Activated CD4-positive, alpha-beta T cell treated with anti-CD3 and anti-CD28 coated beads, Interleukin-2, amount 50 U/mL, for 48 hours (primary cell): ENCODE results near the gene CPA1.
"Not testable (repeated sequence)": the region's sequence is repeated elsewhere in the genome, so short reads cannot be mapped to it uniquely, and the experiment has no call there.

Source experiments
- DNase-seq, 2 experiments: peaks; one replicate each; pipeline ENCODE4 v3.0.0-alpha.2; 2020

CPA1 gene

GRCh38 chr7:130374507-130374906 is 5.8 kb upstream of the CPA1 start:
- DNase-seq = no peak

- not testable (repeated sequence) for DNase-seq
These were observed 3.8 kb upstream of the CPA1 start for GRCh38 chr7:130376461-130376860.

DNA sequence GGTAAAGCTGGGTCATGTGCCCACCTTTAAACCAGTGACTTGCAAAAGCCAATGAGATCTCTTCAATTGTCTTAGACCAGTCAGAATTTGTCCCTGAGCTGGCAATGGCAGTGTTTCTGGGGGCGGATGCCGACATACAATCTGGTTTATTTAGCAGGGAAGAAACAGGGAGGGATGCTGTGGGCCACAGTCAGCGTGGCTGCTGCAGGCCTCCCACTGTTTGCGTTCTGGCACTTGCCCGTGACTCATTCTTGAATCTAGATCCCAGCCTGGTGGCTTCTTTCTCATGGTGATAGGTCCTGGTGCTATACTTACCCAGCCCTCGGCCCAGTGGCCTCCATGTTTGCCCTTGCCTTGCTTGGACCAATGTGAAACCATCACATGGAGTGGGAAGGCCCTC is 3.1 kb upstream of the CPA1 start:
- DNase-seq = no peak

GRCh38 chr7:130379019-130379418 is 1.3 kb upstream of the CPA1 start:
- no peak for DNase-seq

GRCh38 chr7:130379532-130379920 is 768 bp upstream of the CPA1 start:
- DNase-seq = no peak

DNA sequence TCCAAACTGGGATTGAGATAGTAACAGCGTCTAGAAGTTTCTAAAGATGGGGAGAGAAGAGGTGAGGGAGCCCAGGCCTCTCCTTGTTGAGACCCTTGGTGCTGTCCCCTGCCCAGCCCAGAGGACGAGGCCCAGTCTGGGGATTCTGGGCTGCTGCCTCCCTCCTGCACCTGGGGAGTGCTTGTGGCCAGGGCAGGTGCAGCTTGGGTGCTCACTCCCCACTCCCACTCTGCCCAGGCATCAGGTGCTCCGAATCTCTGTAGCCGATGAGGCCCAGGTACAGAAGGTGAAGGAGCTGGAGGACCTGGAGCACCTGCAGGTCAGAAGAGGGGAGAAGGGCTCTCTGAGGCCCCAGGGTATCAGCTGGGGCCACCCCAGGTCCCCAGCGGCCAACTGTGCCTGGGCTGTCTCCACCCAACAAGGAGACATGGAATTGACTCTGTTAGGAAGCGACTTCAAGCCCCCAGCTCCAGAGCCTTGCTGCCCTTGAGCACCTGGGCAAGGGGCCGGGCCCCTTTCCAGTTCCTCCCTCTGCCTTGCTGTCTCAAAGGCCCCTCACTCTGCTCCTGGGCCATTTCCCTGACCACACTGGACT is 664 bp downstream of the CPA1 start:
- DNase-seq = no peak

GRCh38 chr7:130381468-130382312 is 1.4 kb downstream of the CPA1 start:
- DNase-seq = no peak

GRCh38 chr7:130383187-130383980 is 3.1 kb downstream of the CPA1 start:
- no peak for DNase-seq

- no peak for DNase-seq
These were observed 4.1 kb downstream of the CPA1 start for GRCh38 chr7:130384371-130384801.

DNA sequence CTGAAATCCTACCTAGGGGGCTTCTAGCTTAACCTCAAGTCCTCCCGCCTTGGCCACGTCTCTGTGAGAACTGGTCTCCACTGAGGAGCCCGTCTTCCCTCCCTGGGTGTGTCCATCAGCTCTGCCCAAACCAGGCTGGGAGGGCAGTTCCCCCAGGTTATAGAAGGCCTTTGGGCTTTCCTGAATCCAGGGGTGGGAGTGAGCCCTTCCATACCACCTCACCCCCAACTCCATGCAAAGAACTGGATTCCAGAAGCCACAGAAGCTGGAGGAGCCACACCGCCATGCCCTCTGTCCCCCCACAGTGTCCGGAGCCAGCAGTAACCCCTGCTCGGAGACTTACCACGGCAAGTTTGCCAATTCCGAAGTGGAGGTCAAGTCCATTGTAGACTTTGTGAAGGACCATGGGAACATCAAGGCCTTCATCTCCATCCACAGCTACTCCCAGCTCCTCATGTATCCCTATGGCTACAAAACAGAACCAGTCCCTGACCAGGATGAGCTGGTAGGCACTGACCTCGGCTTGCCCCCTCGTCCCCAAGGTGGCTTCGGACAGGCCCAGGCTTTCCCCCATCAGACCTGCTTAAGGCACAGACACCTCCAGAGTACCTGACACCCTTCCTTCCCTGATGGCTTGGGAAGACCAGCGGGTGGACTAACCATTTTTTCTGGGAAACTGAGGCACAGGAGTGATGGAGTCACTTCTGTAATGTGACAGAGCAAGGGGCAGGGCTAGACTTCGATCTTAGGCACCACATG is 4.7 kb downstream of the CPA1 start:
- DNase-seq = no peak

DNA sequence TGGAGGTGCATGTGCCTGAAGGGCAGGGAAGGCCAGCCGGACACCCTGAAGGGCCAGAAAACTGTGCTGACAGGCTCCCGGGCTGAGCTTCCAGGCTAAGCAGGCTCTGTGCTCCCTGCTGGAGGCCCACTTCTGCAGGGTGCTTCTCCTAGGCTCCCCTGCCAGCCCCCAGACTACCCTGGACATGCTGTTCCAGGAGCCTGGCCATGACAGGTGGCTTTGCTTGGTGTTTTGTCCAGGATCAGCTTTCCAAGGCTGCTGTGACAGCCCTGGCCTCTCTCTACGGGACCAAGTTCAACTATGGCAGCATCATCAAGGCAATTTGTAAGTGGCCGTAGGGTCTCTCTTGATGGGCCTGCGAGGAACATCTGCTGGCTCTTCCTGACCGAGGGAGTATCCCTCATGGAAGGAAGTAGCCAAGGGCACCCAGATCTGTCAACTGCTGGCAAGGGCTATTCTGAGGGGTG is 5.3 kb downstream of the CPA1 start:
- no peak for DNase-seq

DNA sequence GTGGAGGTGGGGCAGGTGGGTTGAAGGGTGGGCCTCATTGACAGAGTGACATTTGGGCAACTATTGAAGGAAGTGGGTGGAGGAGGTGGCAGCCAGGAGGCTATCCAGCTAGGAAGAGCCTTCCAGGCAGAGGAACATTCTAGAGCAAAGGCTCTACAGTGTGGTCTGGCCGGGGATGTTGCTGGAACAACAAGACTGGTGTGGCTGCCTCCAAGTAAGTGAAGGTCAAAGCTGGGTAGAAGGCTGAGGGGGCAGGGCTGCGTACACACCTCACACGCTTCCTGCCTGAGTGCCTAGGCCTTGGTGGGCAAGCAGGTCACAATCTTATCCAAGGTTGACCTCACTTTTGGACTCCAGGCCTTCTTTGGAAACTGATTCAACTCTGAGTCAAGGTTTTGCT is 6.6 kb downstream of the CPA1 start:
- DNase-seq = no peak

DNA sequence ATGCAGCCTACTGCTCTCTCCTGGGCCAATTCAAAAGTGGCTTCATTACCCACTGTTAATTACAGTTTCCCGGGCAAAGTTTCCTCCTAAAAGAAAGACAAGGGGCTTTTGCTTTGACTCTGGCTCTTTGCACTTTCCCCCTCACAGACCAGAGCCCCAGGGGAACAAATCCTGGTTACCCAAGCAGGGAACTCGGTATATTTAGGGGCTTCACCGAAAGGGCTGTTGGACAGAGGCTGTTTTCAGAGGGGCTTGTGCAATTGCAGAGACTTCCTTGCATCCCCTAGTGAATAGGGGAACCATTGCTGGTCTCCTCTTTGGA is 7.0 kb downstream of the CPA1 start:
- no peak for DNase-seq

GRCh38 chr7:130387628-130388403 is 7.5 kb downstream of the CPA1 start:
- DNase-seq = no peak

DNA sequence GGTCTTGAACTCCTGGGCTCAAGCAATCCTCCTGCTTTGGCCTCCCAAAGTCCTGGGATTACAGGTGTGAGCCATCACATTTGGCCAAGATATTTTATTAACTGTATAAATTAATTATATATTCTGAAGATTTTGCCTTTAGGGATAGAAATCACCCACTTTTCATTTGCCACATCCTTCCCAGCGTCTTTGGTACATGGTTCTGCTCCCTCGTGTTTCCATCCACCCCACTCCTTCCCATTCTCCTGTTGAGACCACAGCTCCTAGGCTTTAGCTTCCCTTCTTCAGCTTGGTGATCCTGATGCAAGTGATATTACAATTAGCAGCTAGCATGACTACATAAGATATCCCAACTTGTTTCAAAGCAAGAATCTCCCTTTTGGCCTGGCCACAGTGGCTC is 8.4 kb downstream of the CPA1 start:
- DNase-seq = no peak

GRCh38 chr7:130390486-130390885 is 10.2 kb downstream of the CPA1 start:
- DNase-seq = no peak

GRCh38 chr7:130393101-130393561 is 12.8 kb downstream of the CPA1 start:
- DNase-seq = no peak

DNA sequence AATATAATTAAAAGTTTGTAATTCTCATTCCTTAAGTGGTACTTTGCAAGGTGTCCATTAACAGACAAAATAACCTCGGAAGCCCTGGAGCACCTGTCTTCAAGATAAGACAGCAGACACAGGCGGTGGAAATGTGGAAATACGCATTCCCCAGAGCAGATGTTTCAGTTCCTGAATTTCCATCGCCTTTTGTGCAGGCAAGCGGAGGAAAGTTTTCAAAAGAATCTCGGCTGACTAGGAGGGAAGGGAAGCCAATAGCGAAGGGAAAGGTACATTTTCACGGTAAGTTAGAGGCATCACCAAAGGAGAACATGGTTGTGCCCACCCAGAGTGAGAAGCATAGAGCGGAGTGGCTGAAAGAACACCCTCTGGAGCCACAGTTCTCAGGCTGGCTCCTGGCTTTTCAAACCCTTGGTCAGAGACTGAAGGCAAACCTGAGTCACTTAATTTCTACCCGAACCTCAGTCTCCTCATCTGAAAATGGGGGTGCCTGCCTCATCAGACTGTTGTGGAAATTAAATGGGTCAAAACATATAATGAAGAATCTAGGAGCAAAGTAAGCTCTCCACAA is 13.6 kb downstream of the CPA1 start:
- no peak for DNase-seq

- peak in 1 of 2 experiments; percentile 13 for DNase-seq
These were observed 14.3 kb downstream of the CPA1 start for GRCh38 chr7:130394421-130395195.

DNA sequence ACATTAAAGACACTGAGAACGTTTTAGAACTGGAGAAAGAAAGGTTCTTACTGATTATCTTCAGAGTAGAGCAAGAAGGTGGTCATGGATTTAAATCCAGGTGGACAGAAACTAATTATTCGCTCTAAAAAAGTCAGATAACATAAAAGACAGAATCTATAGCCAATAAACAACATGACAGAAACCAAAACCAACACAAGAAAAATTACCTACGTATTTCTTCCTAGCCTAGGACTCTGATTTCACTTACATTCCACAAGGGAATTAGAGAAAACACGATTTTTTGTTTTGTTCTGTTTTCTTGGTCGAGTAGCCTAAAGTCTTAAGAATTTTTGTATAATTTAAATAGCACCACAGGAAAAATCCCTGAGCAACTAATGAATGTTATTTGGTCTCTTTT is 15.1 kb downstream of the CPA1 start:
- no peak for DNase-seq

GRCh38 chr7:130396109-130396508 is 15.8 kb downstream of the CPA1 start:
- DNase-seq = no peak
